HG03575 (cell line): Measurements from ENCODE around the gene MED8.

Source experiments
- ATAC-seq: cut with Tn5 transposase; IDR thresholded peaks from one replicate; pipeline ENCODE4 v1.9.1; 2021; ENCODE audit not compliant: unreplicated experiment, insufficient number of reproducible peaks, low FRiP score; ENCODE audit errors: extremely low read depth

Gene MED8

DNA sequence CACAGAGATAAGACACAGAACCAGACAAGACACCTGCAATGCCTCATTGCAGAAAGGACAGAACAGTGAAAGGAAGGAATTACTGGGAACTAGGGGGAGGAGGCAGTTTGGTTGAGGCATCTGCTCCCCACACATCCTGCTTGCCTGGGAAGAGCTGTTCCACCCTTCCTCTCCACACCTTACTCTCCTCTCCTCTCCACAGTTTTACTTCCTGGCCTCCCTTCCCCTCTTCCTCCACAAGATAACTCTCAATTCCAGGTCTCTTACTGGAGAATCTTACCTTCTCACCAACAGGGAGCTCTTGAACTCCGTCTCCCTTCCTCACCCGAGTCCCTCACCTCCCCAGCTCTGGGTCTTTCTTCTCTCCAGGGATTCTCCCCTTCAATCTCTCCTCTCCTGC lies 23.9 kb downstream of the MED8 start:
- ATAC-seq = no peak

DNA sequence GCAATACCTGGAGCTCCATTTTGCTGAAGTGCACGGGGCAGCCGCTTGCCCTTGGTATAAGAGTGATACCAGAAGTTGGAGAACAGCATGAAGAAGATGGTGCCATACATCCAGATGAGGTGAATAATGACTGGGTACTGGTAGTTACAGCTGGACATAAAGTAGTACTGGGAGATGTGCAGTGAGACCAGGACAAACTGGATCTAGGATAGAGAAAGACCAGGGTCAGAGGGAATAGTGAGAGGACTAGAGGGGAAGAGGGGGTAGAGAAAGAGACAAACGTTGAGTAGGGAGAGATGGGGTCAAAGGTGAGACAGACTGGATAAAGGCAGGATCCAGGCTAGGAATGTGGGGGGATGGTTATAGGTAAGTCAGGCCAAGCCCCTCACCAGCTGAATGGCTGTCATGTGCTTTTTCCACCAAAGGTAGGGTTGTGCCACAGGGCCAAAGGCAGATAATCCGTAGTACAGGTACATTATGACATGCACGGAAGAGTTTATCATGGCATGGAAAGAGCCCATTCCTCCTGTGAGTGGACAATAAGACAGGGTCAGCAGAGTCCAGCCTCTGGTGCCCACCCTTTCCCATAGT lies 25.6 kb downstream of the MED8 start:
- ATAC-seq = no peak

DNA sequence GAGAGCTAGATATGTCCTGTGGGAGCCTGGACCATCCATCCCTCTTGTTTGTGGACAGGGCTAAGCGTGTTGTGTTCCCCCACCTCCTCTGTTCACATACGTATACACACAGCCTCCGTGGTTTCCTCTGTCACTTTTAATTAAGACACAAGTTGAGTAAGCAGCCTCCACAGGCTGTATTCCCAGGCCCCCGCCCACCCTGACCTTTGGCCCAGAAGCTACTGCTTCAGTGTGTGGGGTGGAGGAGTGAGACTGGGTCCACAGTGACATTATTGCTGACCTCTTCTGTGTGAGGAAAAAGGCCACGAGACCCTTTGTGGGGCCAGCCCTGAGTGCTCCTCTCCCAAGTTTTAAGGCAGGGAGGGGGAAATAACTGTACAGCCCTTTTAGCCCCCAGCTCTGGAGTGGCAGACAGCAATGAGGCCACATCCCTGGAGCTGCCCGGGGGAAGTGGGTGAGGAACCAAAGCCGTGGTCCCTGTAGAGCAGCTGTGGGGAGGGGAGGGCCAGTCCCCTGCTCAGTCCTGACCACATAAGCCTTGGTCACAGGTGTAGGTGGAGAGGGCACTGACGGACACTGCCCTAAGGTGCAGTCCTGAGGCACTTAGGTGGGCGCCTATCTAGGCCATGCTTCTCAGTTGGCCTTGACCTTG lies 26.2 kb downstream of the MED8 start:
- no peak for ATAC-seq

GRCh38 chr1:43360616-43361015 lies 29.0 kb downstream of the MED8 start:
- no peak for ATAC-seq

DNA sequence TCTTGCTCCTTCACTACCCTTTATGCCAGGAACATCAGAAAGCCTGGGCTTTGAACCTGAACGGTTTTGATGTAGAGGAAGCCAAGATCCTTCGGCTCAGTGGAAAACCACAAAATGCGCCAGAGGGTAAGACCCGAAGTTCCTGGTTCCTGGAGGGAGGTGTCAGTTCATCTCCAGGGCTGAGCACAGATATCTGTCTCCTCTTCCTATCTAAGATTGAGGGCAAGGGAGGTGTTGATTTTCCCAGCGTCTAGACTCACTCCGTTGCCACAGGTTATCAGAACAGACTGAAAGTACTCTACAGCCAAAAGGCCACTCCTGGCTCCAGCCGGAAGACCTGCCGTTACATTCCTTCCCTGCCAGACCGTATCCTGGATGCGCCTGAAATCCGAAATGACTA lies 29.9 kb downstream of the MED8 start:
- no peak for ATAC-seq

DNA sequence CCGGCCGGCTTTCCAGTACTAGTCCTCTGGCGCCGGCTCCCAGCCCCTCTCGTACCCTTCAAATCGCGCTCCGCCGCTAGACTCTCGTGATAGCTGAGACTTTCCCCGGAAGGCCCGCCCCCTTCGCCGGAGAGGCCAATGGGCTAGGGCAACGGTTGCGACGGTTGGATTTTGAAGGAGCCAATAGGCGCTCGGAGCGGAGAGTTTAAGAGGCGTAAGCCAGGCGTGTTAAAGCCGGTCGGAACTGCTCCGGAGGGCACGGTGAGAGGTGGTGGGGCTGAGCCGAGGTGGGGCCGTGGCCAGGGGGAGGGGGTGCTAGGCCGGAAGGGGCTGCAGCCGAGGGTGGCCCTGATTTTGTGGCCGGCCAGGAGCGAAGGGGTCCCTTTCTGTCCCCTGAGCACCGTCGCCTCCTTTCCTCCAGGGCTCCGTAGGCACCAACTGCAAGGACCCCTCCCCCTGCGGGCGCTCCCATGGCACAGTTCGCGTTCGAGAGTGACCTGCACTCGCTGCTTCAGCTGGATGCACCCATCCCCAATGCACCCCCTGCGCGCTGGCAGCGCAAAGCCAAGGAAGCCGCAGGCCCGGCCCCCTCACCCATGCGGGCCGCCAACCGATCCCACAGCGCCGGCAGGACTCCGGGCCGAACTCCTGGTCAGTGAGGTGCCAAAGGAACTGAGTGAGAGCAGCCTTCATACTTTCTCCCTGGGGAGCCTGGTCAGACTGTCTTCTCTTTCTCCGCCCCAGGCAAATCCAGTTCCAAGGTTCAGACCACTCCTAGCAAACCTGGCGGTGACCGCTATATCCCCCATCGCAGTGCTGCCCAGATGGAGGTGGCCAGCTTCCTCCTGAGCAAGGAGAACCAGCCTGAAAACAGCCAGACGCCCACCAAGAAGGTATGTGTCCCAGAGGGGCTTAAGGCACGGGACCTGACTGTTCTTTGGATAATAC lies 30.6 kb downstream of the MED8 start, which contains the start of gene CDC20:
TSS of gene CDC20 (plus strand) at position 236 of the 948 bp plus-strand sequence. CDS start at position 471, 235 bp downstream.
- peak; percentile 71 for ATAC-seq

DNA sequence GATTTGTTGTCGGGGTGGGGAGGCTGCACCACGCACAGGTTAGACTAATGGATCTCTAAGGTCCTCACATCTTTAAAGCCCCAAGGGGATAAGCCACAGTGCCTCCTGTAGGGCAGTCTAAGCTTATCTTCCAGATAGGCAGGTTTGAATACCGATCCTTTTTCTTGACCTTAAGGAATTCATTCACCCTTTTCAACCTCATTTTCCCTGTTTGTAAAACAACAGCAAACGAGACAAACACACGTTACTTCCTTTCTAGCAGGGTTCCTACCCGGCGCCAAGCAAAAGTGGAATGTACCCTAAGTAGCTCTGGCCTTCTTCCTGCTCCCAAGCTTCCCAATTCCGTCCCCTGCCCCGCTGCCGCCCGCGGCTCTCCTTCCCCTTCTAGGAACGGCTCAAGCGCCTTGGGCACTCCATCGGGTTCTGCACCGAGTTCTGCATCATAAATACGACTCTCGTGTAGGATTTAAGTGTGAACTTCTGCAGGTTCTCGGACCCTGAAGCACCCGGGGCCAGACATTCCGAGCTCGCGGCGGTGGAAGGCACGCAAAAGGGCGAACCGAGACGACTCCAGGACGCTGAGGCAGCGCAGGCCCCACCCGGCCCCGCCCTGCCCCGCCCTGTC lies 31.4 kb downstream of the MED8 start:
- no peak for ATAC-seq

- ATAC-seq = no peak
These were observed 32.3 kb downstream of the MED8 start for GRCh38 chr1:43357251-43357650.

DNA sequence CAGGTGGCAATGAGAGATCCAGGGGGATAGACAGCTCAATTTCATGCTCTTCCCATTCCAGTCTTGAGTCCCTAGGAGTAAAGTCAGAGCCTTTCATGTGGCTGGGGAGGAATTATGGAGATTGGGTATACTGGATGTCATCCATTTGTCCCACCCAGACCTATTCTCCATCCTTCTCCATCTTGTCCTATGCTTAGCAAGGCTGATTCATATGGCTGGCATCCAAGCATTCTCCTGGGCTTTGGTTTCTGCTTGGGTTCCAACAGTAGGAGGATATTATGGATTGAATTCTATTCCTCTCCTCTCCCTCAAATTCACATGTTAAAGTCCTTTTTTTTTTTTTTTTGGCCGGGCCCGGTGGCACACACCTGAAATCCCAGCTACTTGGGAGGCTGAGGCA lies 34.7 kb downstream of the MED8 start:
- no peak for ATAC-seq

DNA sequence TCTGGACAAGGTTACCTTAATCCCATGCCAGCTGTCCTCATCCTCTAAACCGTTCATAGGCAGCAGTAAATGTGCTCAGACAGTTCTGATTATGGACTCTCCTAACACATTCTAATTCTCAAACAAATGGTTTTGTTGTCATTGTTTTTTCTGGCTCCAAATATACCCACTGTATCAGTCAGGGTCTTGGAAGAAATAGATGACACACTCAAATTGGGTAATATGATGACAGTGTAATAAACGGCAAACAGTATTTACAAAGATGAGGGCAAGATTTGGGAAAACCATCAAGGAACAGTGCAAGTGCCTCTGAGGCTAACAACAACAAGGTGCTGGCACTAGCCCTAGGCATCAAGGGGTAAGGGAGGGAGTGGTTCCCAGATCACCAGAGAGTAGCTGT lies 35.1 kb downstream of the MED8 start:
- no peak for ATAC-seq

DNA sequence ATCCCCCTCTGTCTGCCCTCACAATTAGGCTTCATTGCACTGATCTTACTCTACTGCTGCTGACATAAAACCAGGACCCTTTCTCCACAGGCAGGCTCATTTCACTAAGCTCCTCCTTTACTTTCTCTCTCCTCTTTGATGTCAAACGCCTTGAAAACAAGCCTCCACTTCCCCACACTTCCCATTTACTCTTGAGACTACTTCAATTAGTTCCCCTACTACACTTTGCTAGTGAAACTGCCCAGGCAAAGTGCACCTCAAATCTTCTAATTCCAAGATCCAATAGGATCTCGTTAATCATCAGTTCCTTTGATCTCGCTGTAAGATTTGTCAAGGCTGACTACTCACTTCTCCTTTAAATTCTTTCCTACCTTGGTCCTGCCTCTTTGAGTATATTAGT lies 36.7 kb downstream of the MED8 start:
- ATAC-seq = no peak

GRCh38 chr1:43352351-43352705 lies 37.3 kb downstream of the MED8 start:
- no peak for ATAC-seq

DNA sequence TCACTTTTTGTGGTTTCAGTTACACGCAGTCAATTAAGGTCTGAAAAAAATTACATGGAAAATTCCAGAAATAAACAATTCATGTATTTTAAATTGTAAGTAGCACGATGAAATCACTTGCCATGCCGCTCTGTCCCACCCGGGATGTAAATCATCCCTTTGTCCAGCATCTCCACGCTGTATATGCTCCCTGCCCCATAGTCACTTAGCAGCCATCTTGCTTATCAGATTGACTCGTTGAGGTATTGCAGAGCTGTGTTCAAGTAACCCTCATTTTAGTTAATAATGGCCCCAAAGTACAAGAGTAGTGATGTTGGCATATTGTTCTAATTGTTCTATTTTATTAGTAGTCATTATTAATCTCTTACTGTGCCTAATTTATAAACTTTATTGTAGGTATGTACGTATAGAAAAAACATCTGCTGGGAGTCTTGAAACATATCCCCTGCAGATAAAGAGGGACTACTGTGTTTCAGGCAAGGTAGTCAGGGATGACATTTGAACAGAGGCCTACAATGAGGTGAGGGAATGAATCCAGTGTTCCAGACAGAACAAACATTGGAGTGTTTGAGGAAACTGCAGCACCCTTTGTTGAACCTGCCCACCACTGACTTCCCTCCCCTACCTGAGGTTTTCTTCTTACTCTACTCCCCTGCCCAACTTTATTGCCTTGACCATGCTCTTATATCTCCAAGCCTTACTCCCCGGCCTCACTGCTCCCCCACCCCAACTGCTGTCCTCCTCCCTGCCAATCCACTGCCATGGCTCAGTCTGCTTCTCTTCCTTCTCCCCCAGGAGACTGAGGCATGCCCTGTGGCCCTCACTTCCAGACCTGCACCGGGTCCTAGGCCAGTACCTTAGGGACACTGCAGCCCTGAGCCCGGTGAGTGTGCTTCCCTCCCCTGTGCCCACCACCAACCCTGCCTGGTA lies 37.9 kb downstream of the MED8 start:
- no peak for ATAC-seq

- no peak for ATAC-seq
These were observed 38.6 kb downstream of the MED8 start for GRCh38 chr1:43350976-43351375.

- ATAC-seq = no peak
These were observed 39.9 kb downstream of the MED8 start for GRCh38 chr1:43349594-43350306.

DNA sequence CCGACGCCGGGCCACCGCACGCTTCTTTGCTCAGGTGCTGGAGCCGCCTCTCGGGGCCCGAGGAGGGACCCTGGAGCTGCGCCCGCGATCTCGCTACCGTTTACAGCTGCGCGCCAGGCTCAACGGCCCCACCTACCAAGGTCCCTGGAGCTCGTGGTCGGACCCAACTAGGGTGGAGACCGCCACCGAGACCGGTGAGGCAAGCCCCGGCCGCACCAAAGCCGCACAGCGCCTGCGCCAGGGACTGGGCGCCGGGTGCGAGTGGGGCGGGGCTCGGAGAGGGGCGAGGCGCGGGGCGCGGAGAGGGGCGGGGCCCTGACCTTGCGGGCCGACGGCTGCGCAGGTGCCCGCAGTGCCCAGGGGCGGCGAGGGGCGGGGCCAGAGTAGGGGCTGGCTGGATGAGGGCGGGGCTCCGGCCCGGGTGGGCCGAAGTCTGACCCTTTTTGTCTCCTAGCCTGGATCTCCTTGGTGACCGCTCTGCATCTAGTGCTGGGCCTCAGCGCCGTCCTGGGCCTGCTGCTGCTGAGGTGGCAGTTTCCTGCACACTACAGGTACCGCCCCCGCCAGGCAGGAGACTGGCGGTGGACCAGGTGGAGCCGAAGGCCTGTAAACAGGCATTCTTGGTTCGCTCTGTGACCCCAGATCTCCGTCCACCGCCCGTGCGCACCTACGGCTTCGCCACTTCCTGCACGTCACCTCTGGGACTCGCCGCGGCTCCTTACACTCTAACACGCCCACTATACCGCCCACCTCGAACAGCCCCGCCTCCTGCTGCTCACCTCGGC lies 40.6 kb downstream of the MED8 start:
- ATAC-seq = no peak

- no peak for ATAC-seq
These were observed 41.2 kb downstream of the MED8 start for GRCh38 chr1:43348343-43348808.
